Trophoblast cell (in vitro differentiated cells and primary cell): ENCODE results near the gene FES.

Experiments used
- DNase-seq, 2 donors: peaks; one replicate each; pipeline ENCODE4 v3.0.0-alpha.2; 2016
- H2AFZ ChIP-seq: 2 replicates; pipeline ENCODE4 v1.6.1; 2013; ENCODE audit warnings: low read length, moderate library complexity, mild to moderate bottlenecking; ENCODE audit not compliant: insufficient read depth, poor library complexity
- H2AK5ac ChIP-seq: 2 replicates; pipeline ENCODE4 v1.6.1; 2013; ENCODE audit warnings: mild to moderate bottlenecking, low read length
- H2BK120ac ChIP-seq: 2 replicates; pipeline ENCODE4 v1.6.1; 2013; ENCODE audit warnings: low read length, mild to moderate bottlenecking, moderate library complexity; ENCODE audit not compliant: insufficient read depth, poor library complexity
- H2BK12ac ChIP-seq: 2 replicates; pipeline ENCODE4 v1.6.1; 2013; ENCODE audit warnings: mild to moderate bottlenecking, low read length, moderate library complexity
- H2BK5ac ChIP-seq: 2 replicates; pipeline ENCODE4 v1.6.1; 2013; ENCODE audit warnings: low read length, low read depth, moderate library complexity, mild to moderate bottlenecking; ENCODE audit not compliant: poor library complexity
- H3K14ac ChIP-seq: 2 replicates; pipeline ENCODE4 v1.6.1; 2013; ENCODE audit warnings: mild to moderate bottlenecking, low read length
- H3K18ac ChIP-seq: 2 replicates; pipeline ENCODE4 v1.6.1; 2013; ENCODE audit warnings: mild to moderate bottlenecking, low read length
- H3K23ac ChIP-seq: 2 replicates; pipeline ENCODE4 v1.6.1; 2013; ENCODE audit warnings: low read length
- H3K27ac ChIP-seq: 2 replicates; pipeline ENCODE4 v1.5.1; 2013; ENCODE audit warnings: low read depth, mild to moderate bottlenecking, inconsistent platforms, low read length, moderate library complexity
- H3K27me3 ChIP-seq: 2 replicates; pipeline ENCODE4 v1.6.1; 2013; ENCODE audit warnings: inconsistent platforms, mild to moderate bottlenecking, low read length, moderate library complexity; ENCODE audit not compliant: insufficient read depth
- H3K36me3 ChIP-seq, 2 experiments: 1 replicate in 1 of 2; 2 replicates in 1 of 2; pipeline ENCODE4 v1.6.1; 2013; ENCODE audit warnings: low read length in 2 of 2, mild to moderate bottlenecking in 2 of 2, moderate library complexity in 1 of 2; ENCODE audit not compliant: insufficient read depth in 2 of 2, control insufficient read depth in 1 of 2
- H3K4ac ChIP-seq: 2 replicates; pipeline ENCODE4 v1.6.1; 2013; ENCODE audit warnings: low read depth, mild to moderate bottlenecking, low read length, moderate library complexity
- H3K4me1 ChIP-seq, 2 experiments: 1 replicate in 1 of 2; 2 replicates in 1 of 2; pipeline ENCODE4 v1.6.1; 2013; ENCODE audit warnings: low read length in 2 of 2, mild to moderate bottlenecking in 2 of 2, moderate library complexity in 1 of 2; ENCODE audit not compliant: insufficient read depth in 2 of 2, control insufficient read depth in 1 of 2
- H3K4me2 ChIP-seq: 2 replicates; pipeline ENCODE4 v1.6.1; 2013; ENCODE audit warnings: inconsistent platforms, mild to moderate bottlenecking, low read length, moderate library complexity
- H3K4me3 ChIP-seq: 2 replicates; pipeline ENCODE4 v1.5.1; 2013; ENCODE audit warnings: mild to moderate bottlenecking, low read depth, low read length, inconsistent platforms
- H3K79me1 ChIP-seq: one replicate; pipeline ENCODE4 v1.6.1; 2013; ENCODE audit warnings: low read length
- H3K79me2 ChIP-seq: 2 replicates; pipeline ENCODE4 v1.6.1; 2013; ENCODE audit warnings: low read length, mild to moderate bottlenecking; ENCODE audit not compliant: control insufficient read depth, insufficient read depth, poor library complexity
- H3K9ac ChIP-seq: 2 replicates; pipeline ENCODE4 v1.6.1; 2013; ENCODE audit warnings: mild to moderate bottlenecking, low read length
- H3K9me3 ChIP-seq: 2 replicates; pipeline ENCODE4 v1.6.1; 2013; ENCODE audit warnings: low read depth, mild to moderate bottlenecking, control low read depth, inconsistent platforms, low read length; ENCODE audit not compliant: insufficient read depth
- H4K12ac ChIP-seq: 2 replicates; pipeline ENCODE4 v1.6.1; 2013; ENCODE audit warnings: low read depth, mild to moderate bottlenecking, low read length, moderate library complexity
- H4K8ac ChIP-seq: 2 replicates; pipeline ENCODE4 v1.6.1; 2013; ENCODE audit warnings: low read depth, mild to moderate bottlenecking, low read length, moderate library complexity
- H4K91ac ChIP-seq: one replicate; pipeline ENCODE4 v1.6.1; 2013; ENCODE audit warnings: low read depth, mild to moderate bottlenecking, low read length, moderate library complexity
- WGBS: extraction: QIAGEN DNeasy Blood & Tissue Kit; methylation state at CpG from one replicate; pipeline ENCODE4 v1.1.7; 2013; ENCODE audit warnings: missing lambda C conversion rate; ENCODE audit not compliant: insufficient read length, insufficient coverage; ENCODE audit errors: extremely low coverage; 5-methylcytosine and 5-hydroxymethylcytosine counted together

Gene FES

GRCh38 chr15:90891346-90891949 is 7.1 kb downstream of the FES start:
- Histone ChIP-seq H3K9me3 (peaks cover 4% of the 10 kb centered on the region), H2AK5ac (no peak overlapping the region), H2AFZ (no peak overlapping the region), H3K4ac (no peak overlapping the region), H3K18ac (no peak overlapping the region), H4K91ac (no peak overlapping the region), H2BK12ac (no peak overlapping the region), H2BK120ac (no peak overlapping the region), H4K12ac (no peak overlapping the region), H3K27me3 (no peaks in the 10 kb centered on the region), H3K4me2 (no peak overlapping the region), H3K79me1 (no peaks in the 10 kb centered on the region), H3K79me2 (no peaks in the 10 kb centered on the region), H3K4me3 (no peak overlapping the region), H3K4me1 (no peaks in the 10 kb centered on the region), H3K36me3 (peaks cover 61 to 70% of the 10 kb centered on the region in 2 experiments), H4K8ac (no peak overlapping the region), H3K23ac (no peak overlapping the region), H3K27ac (no peak overlapping the region), H2BK5ac (no peak overlapping the region), H3K9ac (no peak overlapping the region), H3K14ac (no peak overlapping the region)
- no CpG with 5 or more reads among the region's 8 CpGs for WGBS
- no peak for DNase-seq

- Histone ChIP-seq H2AFZ (no peak overlapping the region), H3K79me2 (no peaks in the 10 kb centered on the region), H3K4ac (no peak overlapping the region), H3K18ac (no peak overlapping the region), H2BK12ac (no peak overlapping the region), H3K9ac (no peak overlapping the region), H3K4me1 (no peaks in the 10 kb centered on the region), H3K79me1 (no peaks in the 10 kb centered on the region), H2BK120ac (no peak overlapping the region), H4K91ac (no peak overlapping the region), H4K8ac (no peak overlapping the region), H3K4me2 (no peak overlapping the region), H4K12ac (no peak overlapping the region), H2AK5ac (no peak overlapping the region), H2BK5ac (no peak overlapping the region), H3K36me3 (peaks cover 60 to 66% of the 10 kb centered on the region in 2 experiments), H3K9me3 (peaks cover 4% of the 10 kb centered on the region), H3K4me3 (no peak overlapping the region), H3K27ac (no peak overlapping the region), H3K27me3 (no peaks in the 10 kb centered on the region), H3K14ac (no peak overlapping the region), H3K23ac (no peak overlapping the region)
- no peak for DNase-seq
- no CpG with 5 or more reads among the region's 11 CpGs for WGBS
These were observed 7.7 kb downstream of the FES start for GRCh38 chr15:90892023-90892422.

GRCh38 chr15:90892498-90893174 is 8.3 kb downstream of the FES start:
- Histone ChIP-seq H3K4me2 (no peak overlapping the region), H3K79me1 (no peaks in the 10 kb centered on the region), H3K4me3 (no peak overlapping the region), H3K23ac (no peak overlapping the region), H3K36me3 (peaks cover 59 to 61% of the 10 kb centered on the region in 2 experiments), H3K14ac (no peak overlapping the region), H2BK5ac (no peak overlapping the region), H3K9me3 (peaks cover 4% of the 10 kb centered on the region), H2BK12ac (no peak overlapping the region), H3K4ac (no peak overlapping the region), H3K27ac (no peak overlapping the region), H2BK120ac (no peak overlapping the region), H2AFZ (no peak overlapping the region), H3K9ac (no peak overlapping the region), H3K79me2 (no peaks in the 10 kb centered on the region), H4K12ac (no peak overlapping the region), H4K8ac (no peak overlapping the region), H2AK5ac (no peak overlapping the region), H3K4me1 (no peaks in the 10 kb centered on the region), H3K27me3 (no peaks in the 10 kb centered on the region), H3K18ac (no peak overlapping the region), H4K91ac (no peak overlapping the region)
- WGBS: no CpG with 5 or more reads among the region's 29 CpGs
- no peak for DNase-seq

GRCh38 chr15:90893175-90894090 is 9.1 kb downstream of the FES start:
- Histone ChIP-seq H3K79me2 (no peaks in the 10 kb centered on the region), H2BK12ac (no peak overlapping the region), H3K27ac (no peak overlapping the region), H3K4me2 (no peak overlapping the region), H3K14ac (no peak overlapping the region), H2BK5ac (no peak overlapping the region), H3K18ac (no peak overlapping the region), H4K12ac (no peak overlapping the region), H3K4me3 (no peak overlapping the region), H4K8ac (no peak overlapping the region), H3K9me3 (peaks cover 4% of the 10 kb centered on the region), H2BK120ac (no peak overlapping the region), H3K23ac (no peak overlapping the region), H2AK5ac (no peak overlapping the region), H3K79me1 (no peaks in the 10 kb centered on the region), H2AFZ (no peak overlapping the region), H3K4ac (no peak overlapping the region), H3K9ac (no peak overlapping the region), H3K4me1 (no peaks in the 10 kb centered on the region), H3K27me3 (no peaks in the 10 kb centered on the region), H3K36me3 (peaks cover 59 to 61% of the 10 kb centered on the region in 2 experiments), H4K91ac (no peak overlapping the region)
- WGBS: no CpG with 5 or more reads among the region's 33 CpGs
- no peak for DNase-seq
